HepG2 (cell line): Measurements from ENCODE around the gene STKLD1. TPM values are rescaled to one million over a fixed set of nuclear protein-coding genes. Genes with fewer than 3 reads are reported as not detected.

Experiments
- ATAC-seq: fragments of 200-7000 bp; cut with Tn5 transposase; 3 replicates; pipeline ENCODE4 v1.9.1; 2020; ENCODE audit warnings: mild to moderate bottlenecking, moderate library complexity
- BruUV-seq: library from RNA; stranded (reverse); fragments of 400-500 nt; replicated peaks from 2 replicates; lab custom pipeline; 2021; lab: Mats Ljungman, UMichigan
- CTCF ChIA-PET: fragments of 300-600 bp; formaldehyde crosslinking; extraction: SDS; loops from one replicate; lab custom pipeline; 2021; ENCODE audit warnings: low total read pairs, inconsistent platforms, low intra/inter-chr PET ratio; lab: Yijun Ruan, JAX
- POLR2A ChIA-PET: fragments of 350-600 bp; sonication (Branson Sonifier 250); formaldehyde crosslinking; loops from one replicate; lab custom pipeline; 2020; ENCODE audit warnings: antibody characterized with exemption, inconsistent platforms; lab: Yijun Ruan, JAX
- DNase-seq: peaks from one replicate; pipeline ENCODE4 v3.0.0-alpha.2; 2015; ENCODE audit warnings: low spot score
- FAIRE-seq: peaks from 3 replicates; lab custom pipeline; 2011; peaks lifted over from hg19 to GRCh38; lab: Jason Lieb, UNC
- H2AFZ ChIP-seq: one replicate; pipeline ENCODE4 v1.6.1; 2011; ENCODE audit warnings: low read length, inconsistent platforms
- H3K27ac ChIP-seq: fragments of 300-600 bp; 3 replicates; pipeline ENCODE4 v1.8.0; 2011; ENCODE audit warnings: mixed run types, mild to moderate bottlenecking, mixed read lengths, low read length, inconsistent platforms; ENCODE audit not compliant: insufficient read depth; ENCODE audit errors: extremely low read length
- H3K27me3 ChIP-seq, 2 experiments: fragments of 200-600 bp in 1 of 2; 2 replicates in 1 of 2; 3 replicates in 1 of 2; pipeline versions ENCODE4 v1.6.0 to v1.8.0; 2011; ENCODE audit warnings: low read length in 2 of 2, mild to moderate bottlenecking in 2 of 2, moderate library complexity in 2 of 2, inconsistent platforms in 1 of 2; ENCODE audit not compliant: insufficient read depth in 2 of 2, control insufficient read depth in 1 of 2
- H3K36me3 ChIP-seq, 2 experiments: fragments of 200-600 bp in 1 of 2; replicated peaks in 1 of 2; 2 replicates in 1 of 2; 3 replicates in 1 of 2; pipeline versions ENCODE4 v1.5.1 to v1.8.0; 2011; ENCODE audit warnings: low read length in 2 of 2, inconsistent platforms in 1 of 2; ENCODE audit not compliant: insufficient read depth in 2 of 2, control insufficient read depth in 1 of 2
- H3K4me1 ChIP-seq: 2 replicates; pipeline ENCODE4 v1.5.1; 2012; ENCODE audit warnings: low read length, inconsistent platforms; ENCODE audit not compliant: insufficient read depth
- H3K4me2 ChIP-seq: 2 replicates; pipeline ENCODE4 v1.6.0; 2011; ENCODE audit warnings: low read depth, low read length, inconsistent platforms
- H3K4me3 ChIP-seq, 3 experiments: fragments of 200-600 bp in 1 of 3; sonication (generic), shearing (Covaris generic) in 1 of 3; replicated peaks in 1 of 3; 2 replicates each; pipeline ENCODE4 v1.5.1; 2011 to 2016; ENCODE audit warnings: low read length in 3 of 3, inconsistent platforms in 2 of 3, low read depth in 2 of 3, mild to moderate bottlenecking in 2 of 3, control low read depth in 1 of 3, mixed read lengths in 1 of 3; ENCODE audit not compliant: insufficient read depth in 1 of 3
- H3K79me2 ChIP-seq: one replicate; pipeline ENCODE4 v1.6.1; 2011; ENCODE audit warnings: low read length, inconsistent platforms; ENCODE audit not compliant: insufficient read depth
- H3K9ac ChIP-seq: 2 replicates; pipeline ENCODE4 v1.6.0; 2011; ENCODE audit warnings: mild to moderate bottlenecking, low read depth, low read length, inconsistent platforms; ENCODE audit not compliant: insufficient read depth
- H3K9me3 ChIP-seq: 2 replicates; pipeline ENCODE4 v1.5.1; 2012; ENCODE audit warnings: mild to moderate bottlenecking, low read length
- H4K20me1 ChIP-seq: 2 replicates; pipeline ENCODE4 v1.6.0; 2011; ENCODE audit warnings: inconsistent platforms, mild to moderate bottlenecking, low read length, moderate library complexity; ENCODE audit not compliant: insufficient read depth
- E2F2 ChIP-seq: sonication (generic); formaldehyde crosslinking; IDR thresholded peaks from 2 replicates; pipeline ENCODE4 v1.4.0; 2020; ENCODE audit warnings: missing genetic modification reagents, borderline replicate concordance
- GABPA ChIP-seq, 2 experiments: IDR thresholded peaks; 2 replicates each; pipeline ENCODE4 v1.6.1; 2011 to 2016; ENCODE audit warnings: low read depth in 2 of 2, low read length in 1 of 2, missing biosample characterization in 1 of 2, missing genetic modification characterization in 1 of 2
- HMGXB4 ChIP-seq, 2 experiments: sonication (generic) in 1 of 2; formaldehyde crosslinking in 1 of 2; IDR thresholded peaks; 2 replicates each; pipeline versions ENCODE4 v1.4.0 to v1.6.1; 2018 to 2020; ENCODE audit warnings: missing genetic modification reagents in 2 of 2, borderline replicate concordance in 1 of 2, low read depth in 1 of 2, mild to moderate bottlenecking in 1 of 2, missing biosample characterization in 1 of 2
- PAF1 ChIP-seq: IDR thresholded peaks from 2 replicates; pipeline ENCODE4 v1.6.1; 2016; ENCODE audit warnings: missing genetic modification reagents, missing compliant biosample characterization
- PAXIP1 ChIP-seq: sonication (generic); formaldehyde crosslinking; conservative IDR thresholded peaks from 2 replicates; pipeline ENCODE4 v1.4.0; 2020; ENCODE audit warnings: mild to moderate bottlenecking, missing genetic modification reagents, moderate library complexity
- PHF8 ChIP-seq: sonication (generic); formaldehyde crosslinking; IDR thresholded peaks from 2 replicates; pipeline ENCODE4 v1.5.0; 2020; ENCODE audit warnings: missing genetic modification reagents
- THAP11 ChIP-seq: IDR thresholded peaks from 2 replicates; pipeline ENCODE4 v1.6.1; 2016; ENCODE audit warnings: missing biosample characterization, missing genetic modification reagents
- YEATS4 ChIP-seq: sonication (generic); formaldehyde crosslinking; IDR thresholded peaks from 2 replicates; pipeline ENCODE4 v1.4.0; 2020; ENCODE audit warnings: missing genetic modification reagents, borderline replicate concordance
- ZNF230 ChIP-seq: sonication (generic); formaldehyde crosslinking; IDR thresholded peaks from 2 replicates; pipeline ENCODE4 v1.4.0; 2020; ENCODE audit warnings: mild to moderate bottlenecking, missing genetic modification reagents
- ZNF570 ChIP-seq: sonication (generic); formaldehyde crosslinking; IDR thresholded peaks from 2 replicates; pipeline ENCODE4 v1.4.0; 2020; ENCODE audit warnings: mild to moderate bottlenecking, missing genetic modification reagents, borderline replicate concordance
- ZNF574 ChIP-seq: sonication (generic); formaldehyde crosslinking; IDR thresholded peaks from 2 replicates; pipeline ENCODE4 v1.4.0; 2020; ENCODE audit warnings: missing genetic modification reagents
- WGBS: methylation state at CpG from one replicate; pipeline ENCODE4 v1.1.6; 2017; ENCODE audit warnings: low lambda C conversion rate; 5-methylcytosine and 5-hydroxymethylcytosine counted together
- in situ Hi-C: cut with HindIII; loops from 2 replicates; pipeline ENCODE4 v1.10.0; 2017; ENCODE audit warnings: low pct_unique_long_range_greater_than_20kb; ENCODE audit not compliant: extremely low pct_ligation_motif_present
- intact Hi-C: fragments of 100-400 bp; cut with micrococcal nuclease; formaldehyde crosslinking; loops from one replicate; pipeline ENCODE4 v1.10.0; 2022; ENCODE audit not compliant: unreplicated experiment
- polyA plus RNA-seq, 8 experiments: library from polyadenylated mRNA; depleted of rRNA in 3 of 8; stranded (reverse) in 7 of 8; unstranded in 1 of 8; fragments of >200 nt; fragmentation: Illumina TruSeq in 4 of 8; extraction: Trizol in 4 of 8; gene quantifications; 2 replicates each; pipeline versions ENCODE4 v1.2.1 to v1.2.3, GENCODE V29; 2011 to 2016; ENCODE audit warnings: low read depth in 4 of 8, missing spikeins in 1 of 8, mixed read lengths in 1 of 8; ENCODE audit not compliant: insufficient read depth in 1 of 8
- total RNA-seq, 5 experiments: library from RNA; depleted of rRNA; stranded (reverse); fragments of >200 nt; fragmentation: Illumina TruSeq; extraction: Trizol; gene quantifications; 2 replicates each; pipeline ENCODE4 v1.2.3, GENCODE V29; 2016; ENCODE audit warnings: low read depth in 1 of 5

The STKLD1 gene
- total and polyA plus RNA-seq, 2 of the 13 experiments (the other 11 are each of a cell fraction or from before 2014, with no cell fraction given) = 1.5 to 2.2 TPM

- H3K27ac ChIP-seq = peak within 1 kb of the TSS; percentile 54
- peaks cover 69% of the 10 kb centered on the region for H3K4me1 ChIP-seq
- H3K36me3 ChIP-seq = no peaks in the 10 kb centered on the region
- peak within 1 kb of the TSS; percentile 45 for H3K9ac ChIP-seq
- DNase-seq (peak; percentile 74), FAIRE-seq (peak; percentile 90), ATAC-seq (peak; percentile 69)
- intact Hi-C loops = no loop called here
- H3K79me2 ChIP-seq = peaks cover 8% of the 10 kb centered on the region
- no TSS peak for BruUV-seq
- ChIA-PET POLR2A (interaction anchor here (1.0 to 2.4 kb wide), 7 partner anchors 15 to 74 kb away, joined by 3 to 12 read pairs (median 4); partner anchors contain the start of genes CACFD1, MED22, RPL7A and SLC2A6), CTCF (interaction anchor here (0.8 to 1.5 kb wide), 2 partner anchors 15 to 62 kb away, joined by 4 to 6 read pairs; no protein-coding TSS in a partner anchor)
- 4% methylated on average over 5 of the region's 23 CpGs for WGBS
- in situ Hi-C loops = no loop called here
- H3K4me2 ChIP-seq = peak within 1 kb of the TSS; percentile 93
- H3K4me3 ChIP-seq = peak within 1 kb of the TSS; percentile 36 to 61 (median 46)
- H4K20me1 ChIP-seq = no peaks in the 10 kb centered on the region
- peak within 1 kb of the TSS; percentile 15 for H2AFZ ChIP-seq
- H3K27me3 ChIP-seq = no peaks in the 10 kb centered on the region; a peak in 1 of 5 replicates
- H3K9me3 ChIP-seq = no peaks in the 10 kb centered on the region
- TF ChIP-seq PHF8 (CRISPR knock-in tag) = peak; percentile 29; the same call in 1 of the 2 replicates
- peak; percentile 53; the same call in 1 of the 2 replicates for TF ChIP-seq YEATS4 (CRISPR knock-in tag)
- peak; percentile 47; the same call in 1 of the 2 replicates for TF ChIP-seq E2F2 (CRISPR knock-in tag)
- 0 out of 2 replicates have a peak, but pooled peaks have one; percentile 31 for TF ChIP-seq ZNF230 (CRISPR knock-in tag)
- TF ChIP-seq PAXIP1 (CRISPR knock-in tag) = 0 out of 2 replicates have a peak, but pooled peaks have one; percentile 10
- TF ChIP-seq THAP11 (CRISPR knock-in tag) = peak; percentile 22; the same call in 1 of the 2 replicates
- TF ChIP-seq PAF1 (CRISPR knock-in tag) = no peak
- 0 out of 2 replicates have a peak, but pooled peaks have one; percentile 31 for TF ChIP-seq ZNF570 (CRISPR knock-in tag)
- no peak for TF ChIP-seq GABPA (IDR thresholded peaks at IDR 0.05; ENCODE audit: low read depth, low read length)
- TF ChIP-seq GABPA (CRISPR knock-in tag; IDR thresholded peaks at IDR 0.05; ENCODE audit: low read depth) = peak; percentile 55
- TF ChIP-seq ZNF574 = peak; percentile 84
- TF ChIP-seq HMGXB4 (CRISPR knock-in tag; IDR thresholded peaks at IDR 0.05; ENCODE audit: borderline replicate concordance in 1 of 2, low read depth in 1 of 2) = 0 out of 4 replicates have a peak, but pooled peaks of 1 of the 2 experiments have one; percentile 20
These were observed 45.7 kb downstream of the STKLD1 start, which contains the start of gene ADAMTS13 for GRCh38 chr9:133421615-133422542. Gene ADAMTS13, plus strand, starts transcription at chr9:133422367. Its CDS starts 77 bp downstream, at chr9:133422444.
